Fibroblast of skin of right biceps (primary cell): ENCODE results near the gene HEG1.
A peak's percentile ranks its signal among the peaks of the same experiment; 100 is the strongest.

Source experiments
- DNase-seq: peaks from one replicate; pipeline ENCODE4 v3.0.0-alpha.2; 2013

HEG1 gene

GRCh38 chr3:125068265-125068664, 12.5 kb upstream of the HEG1 start:
- no peak for DNase-seq

GRCh38 chr3:125067225-125067624, 11.4 kb upstream of the HEG1 start:
- peak; percentile 78 for DNase-seq

GRCh38 chr3:125062904-125063618, 7.3 kb upstream of the HEG1 start:
- DNase-seq = peak; percentile 97

- no peak for DNase-seq
These were observed 5.8 kb upstream of the HEG1 start for GRCh38 chr3:125061646-125062045.

- DNase-seq = peak; percentile 80
These were observed 5.4 kb upstream of the HEG1 start for GRCh38 chr3:125061170-125061569.

GRCh38 chr3:125059488-125060245, 3.9 kb upstream of the HEG1 start:
- no peak for DNase-seq

GRCh38 chr3:125058959-125059358, 3.2 kb upstream of the HEG1 start:
- DNase-seq = no peak

- no peak for DNase-seq
These were observed 2.7 kb upstream of the HEG1 start for GRCh38 chr3:125058529-125058928.

- DNase-seq = peak; percentile 81
These were observed 1.5 kb upstream of the HEG1 start for GRCh38 chr3:125057186-125057850.

- peak; percentile 37 for DNase-seq
These were observed 375 bp downstream of the HEG1 start for GRCh38 chr3:125055331-125055912.

GRCh38 chr3:125054449-125055329, 1.1 kb downstream of the HEG1 start:
- DNase-seq = peak; percentile 64

- DNase-seq = no peak
These were observed 1.7 kb downstream of the HEG1 start for GRCh38 chr3:125054062-125054448.

- no peak for DNase-seq
These were observed 2.5 kb downstream of the HEG1 start for GRCh38 chr3:125053304-125053699.

GRCh38 chr3:125052624-125053303, 3.0 kb downstream of the HEG1 start:
- DNase-seq = peak; percentile 95

GRCh38 chr3:125051715-125052581, 3.8 kb downstream of the HEG1 start:
- DNase-seq = peak; percentile 98

- DNase-seq = no peak
These were observed 4.6 kb downstream of the HEG1 start for GRCh38 chr3:125051205-125051604.

- no peak for DNase-seq
These were observed 5.2 kb downstream of the HEG1 start for GRCh38 chr3:125050488-125051090.

GRCh38 chr3:125048282-125048681, 7.5 kb downstream of the HEG1 start:
- no peak for DNase-seq

- DNase-seq = peak; percentile 91
These were observed 9.8 kb downstream of the HEG1 start for GRCh38 chr3:125045965-125046364.

GRCh38 chr3:125045194-125045593, 10.6 kb downstream of the HEG1 start:
- DNase-seq = no peak
